T-helper 1 cell treated with Interleukin-12 subunit alpha and Interleukin-12 subunit beta and Interleukin-4 antibody, amounts not matched to agents 30 ng/mL and 1 ng/mL, for 36 hours (primary cell): Measurements from ENCODE around the gene GABRR3. TPM values are rescaled to one million over a fixed set of nuclear protein-coding genes. Genes with fewer than 3 reads are reported as not detected.

Experiments
- total RNA-seq: library from RNA; stranded (reverse); gene quantifications from 2 replicates; pipeline ENCODE4 v1.2.3, GENCODE V29; 2022

The GABRR3 gene
- total RNA-seq, 1 donor from 2014 or later = not detected

Other genes starting within 250 kb of the GABRR3 start
- 10.7 and 12.8 TPM in 2 replicates for gene CRYBG3, start 213.3 kb downstream of the GABRR3 start, total RNA-seq
- 131 and 136 TPM in 2 replicates for gene RIOX2, start 62.9 kb downstream of the GABRR3 start, total RNA-seq
- not detected in 2 replicates for gene OR5AC2, start 51.9 kb upstream of the GABRR3 start, total RNA-seq
- not detected in 2 replicates for gene OR5H1, start 95.4 kb upstream of the GABRR3 start, total RNA-seq
- gene OR5H14, start 112.2 kb upstream of the GABRR3 start, total RNA-seq = 0.05 TPM in 1 of 2 replicates, not detected in the other
- not detected in 2 replicates for gene OR5H15, start 131.4 kb upstream of the GABRR3 start, total RNA-seq
- gene OR5H6, start 228.9 kb upstream of the GABRR3 start, total RNA-seq = not detected in 2 replicates
- not detected in 2 replicates for gene OR5H2, start 247.2 kb upstream of the GABRR3 start, total RNA-seq